Caco-2 (cell line): ENCODE measurements around the gene ZBTB14. TPM values are rescaled to one million over a fixed set of nuclear protein-coding genes. Genes with fewer than 3 reads are reported as not detected.

ENCODE experiments used
- BruUV-seq: library from RNA; stranded (reverse); fragments of 400-500 nt; replicated peaks from 2 replicates; lab custom pipeline; 2021; lab: Mats Ljungman, UMichigan
- CTCF ChIA-PET: fragments of 300-600 bp; sonication (Branson Sonifier 250); formaldehyde crosslinking; loops from one replicate; lab custom pipeline; 2022; ENCODE audit warnings: antibody characterized with exemption; lab: Charles Lee
- POLR2A ChIA-PET: fragments of 300-600 bp; sonication (Branson Sonifier 250); formaldehyde crosslinking; loops from one replicate; lab custom pipeline; 2022; ENCODE audit warnings: antibody characterized with exemption; lab: Charles Lee
- DNase-seq, 2 experiments: peaks; one replicate each; pipeline versions ENCODE4 v3.0.0 to v3.0.0-alpha.2; 2020 to 2022
- H3K27me3 ChIP-seq: replicated peaks from 2 replicates; pipeline ENCODE4 v1.6.0; 2011; ENCODE audit warnings: low read length; ENCODE audit not compliant: control insufficient read depth, insufficient read depth
- H3K36me3 ChIP-seq: 2 replicates; pipeline ENCODE4 v1.5.1; 2011; ENCODE audit warnings: low read length; ENCODE audit not compliant: control insufficient read depth, insufficient read depth
- H3K4me1 ChIP-seq: fragments of 250-450 bp; sonication (Bioruptor Pico); 2 replicates; pipeline ENCODE4 v1.5.1; 2020; ENCODE audit warnings: mild to moderate bottlenecking
- H3K4me3 ChIP-seq: 2 replicates; pipeline ENCODE4 v1.5.1; 2011; ENCODE audit warnings: low read depth, mild to moderate bottlenecking, control low read depth, low read length
- H3K9me3 ChIP-seq: fragments of 250-450 bp; sonication (Bioruptor Pico); 2 replicates; pipeline ENCODE4 v1.5.1; 2020; ENCODE audit warnings: mild to moderate bottlenecking, moderate library complexity
- H3K27ac Mint-ChIP-seq: one replicate; pipeline ENCODE4 v1.8.0; 2022; ENCODE audit warnings: mixed read lengths; ENCODE audit not compliant: unreplicated experiment
- H3K27me3 Mint-ChIP-seq: one replicate; pipeline ENCODE4 v1.8.0; 2022; ENCODE audit warnings: mixed read lengths; ENCODE audit not compliant: insufficient read depth, unreplicated experiment
- H3K36me3 Mint-ChIP-seq: one replicate; pipeline ENCODE4 v1.8.0; 2022; ENCODE audit warnings: mild to moderate bottlenecking, mixed read lengths; ENCODE audit not compliant: insufficient read depth, unreplicated experiment
- H3K4me1 Mint-ChIP-seq: one replicate; pipeline ENCODE4 v1.8.0; 2022; ENCODE audit warnings: low read depth, mixed read lengths; ENCODE audit not compliant: unreplicated experiment
- H3K4me3 Mint-ChIP-seq: one replicate; pipeline ENCODE4 v1.8.0; 2022; ENCODE audit warnings: mild to moderate bottlenecking, moderate library complexity, mixed read lengths; ENCODE audit not compliant: unreplicated experiment
- H3K9me3 Mint-ChIP-seq: one replicate; pipeline ENCODE4 v1.8.0; 2022; ENCODE audit warnings: mixed read lengths; ENCODE audit not compliant: unreplicated experiment
- CTCF ChIP-seq, 2 experiments: fragments of 200-600 bp in 1 of 2; IDR thresholded peaks; 1 replicate in 1 of 2; 2 replicates in 1 of 2; pipeline versions ENCODE4 v1.5.1 to v1.8.0; 2011 to 2022; ENCODE audit warnings: antibody characterized with exemption in 1 of 2, control low read depth in 1 of 2, inconsistent platforms in 1 of 2, low read depth in 1 of 2, low read length in 1 of 2, mild to moderate bottlenecking in 1 of 2, moderate library complexity in 1 of 2; ENCODE audit not compliant: insufficient read depth in 1 of 2, severe bottlenecking in 1 of 2, unreplicated experiment in 1 of 2
- intact Hi-C: fragments of 100-400 bp; cut with micrococcal nuclease; formaldehyde crosslinking; loops from one replicate; pipeline ENCODE4 v1.10.0; 2022; ENCODE audit not compliant: unreplicated experiment
- total RNA-seq: library from RNA; stranded (reverse); gene quantifications from 2 replicates; pipeline ENCODE4 v1.2.3, GENCODE V29; 2022

ZBTB14 gene
- total RNA-seq, 1 experiment from 2014 or later = 14.7 TPM

- Mint-ChIP-seq H3K4me1 (no peaks in the 10 kb centered on the region), H3K27ac (no peak overlapping the region), H3K9me3 (no peaks in the 10 kb centered on the region), H3K36me3 (peaks cover 7% of the 10 kb centered on the region), H3K27me3 (no peaks in the 10 kb centered on the region), H3K4me3 (no peak overlapping the region)
- Histone ChIP-seq H3K9me3 (no peaks in the 10 kb centered on the region), H3K27me3 (no peaks in the 10 kb centered on the region), H3K36me3 (peaks cover 3% of the 10 kb centered on the region; the same call in 1 of the 2 replicates), H3K4me3 (no peak overlapping the region), H3K4me1 (peaks cover 8% of the 10 kb centered on the region)
- POLR2A ChIA-PET = no interaction called here
- intact Hi-C loops = no loop called here
- DNase-seq = no peak
- BruUV-seq = no TSS peak
- no peak for TF ChIP-seq CTCF (IDR thresholded peaks at IDR 0.05; ENCODE audit: insufficient read depth in 1 of 2, low read depth in 1 of 2, low read length in 1 of 2, severe bottlenecking in 1 of 2, unreplicated experiment in 1 of 2)
- CTCF ChIA-PET = no interaction called here
Observed at GRCh38 chr18:5244941-5245340, 50.6 kb downstream of the ZBTB14 start.

GRCh38 chr18:5239447-5239846 is 56.1 kb downstream of the ZBTB14 start:
- no peak for TF ChIP-seq CTCF (IDR thresholded peaks at IDR 0.05; ENCODE audit: insufficient read depth in 1 of 2, low read depth in 1 of 2, low read length in 1 of 2, severe bottlenecking in 1 of 2, unreplicated experiment in 1 of 2)
- Mint-ChIP-seq H3K4me1 (no peaks in the 10 kb centered on the region), H3K36me3 (peaks cover 15% of the 10 kb centered on the region), H3K9me3 (no peaks in the 10 kb centered on the region), H3K27ac (no peak overlapping the region), H3K4me3 (peak overlapping the region; percentile 93), H3K27me3 (no peaks in the 10 kb centered on the region)
- CTCF ChIA-PET = no interaction called here
- POLR2A ChIA-PET = no interaction called here
- H3K27me3 ChIP-seq = no peaks in the 10 kb centered on the region
- peaks cover 5% of the 10 kb centered on the region; the same call in 1 of the 2 replicates for H3K4me1 ChIP-seq
- no TSS peak for BruUV-seq
- no peak for DNase-seq
- no peaks in the 10 kb centered on the region for H3K9me3 ChIP-seq
- H3K4me3 ChIP-seq = peak overlapping the region; percentile 87
- intact Hi-C loops = loop anchor here (5.0 kb wide), 2 partner anchors 97 to 167 kb away; no protein-coding TSS in a partner anchor
- peaks cover 3% of the 10 kb centered on the region; the same call in 1 of the 2 replicates for H3K36me3 ChIP-seq

Other genes with a start within 250 kb of the ZBTB14 start
- not detected in 2 replicates for gene AKAIN1, start 98.5 kb downstream of the ZBTB14 start, total RNA-seq
- gene EPB41L3, start 248.3 kb upstream of the ZBTB14 start, total RNA-seq = 7.1 and 8.7 TPM in 2 replicates